Activated CD4-positive, alpha-beta memory T cell treated with anti-CD3 and anti-CD28 coated beads, Interleukin-2, amount 10 ng/mL, durations not matched to agents 7 days and 5 days (primary cell): ENCODE results near the gene CRABP2. TPM values are rescaled to one million over a fixed set of nuclear protein-coding genes. Genes with fewer than 3 reads are reported as not detected.

Experiments used
- CTCF ChIA-PET: fragments of 350-600 bp; sonication (Branson Sonifier 250); formaldehyde crosslinking; loops from one replicate; lab custom pipeline; 2021; ENCODE audit warnings: antibody characterized with exemption, inconsistent platforms; lab: Charles Lee
- POLR2A ChIA-PET: fragments of 350-600 bp; sonication (Branson Sonifier 250); formaldehyde crosslinking; loops from one replicate; lab custom pipeline; 2021; ENCODE audit warnings: antibody characterized with exemption; lab: Charles Lee
- DNase-seq: peaks from one replicate; pipeline ENCODE4 v3.0.0-alpha.2; 2020
- H3K27ac Mint-ChIP-seq: one replicate; pipeline ENCODE4 v1.8.0; 2021; ENCODE audit warnings: mild to moderate bottlenecking, mixed read lengths
- H3K27me3 Mint-ChIP-seq: one replicate; pipeline ENCODE4 v1.8.0; 2021; ENCODE audit warnings: mixed read lengths
- H3K36me3 Mint-ChIP-seq: one replicate; pipeline ENCODE4 v1.8.0; 2021; ENCODE audit warnings: low read depth, mixed read lengths
- H3K4me1 Mint-ChIP-seq: one replicate; pipeline ENCODE4 v1.8.0; 2021; ENCODE audit warnings: mixed read lengths
- H3K4me3 Mint-ChIP-seq: one replicate; pipeline ENCODE4 v1.8.0; 2021; ENCODE audit warnings: mild to moderate bottlenecking, mixed read lengths
- H3K9me3 Mint-ChIP-seq: one replicate; pipeline ENCODE4 v1.8.0; 2021; ENCODE audit warnings: mixed read lengths
- total RNA-seq, 2 experiments: library from RNA; stranded (reverse); gene quantifications; one replicate each; pipeline ENCODE4 v1.2.3, GENCODE V29; 2021

CRABP2 gene
- total RNA-seq, result 1 to 10 TPM in 1 of 2 experiments, under 1 TPM in 1; 0.58 to 1.2 TPM

DNA sequence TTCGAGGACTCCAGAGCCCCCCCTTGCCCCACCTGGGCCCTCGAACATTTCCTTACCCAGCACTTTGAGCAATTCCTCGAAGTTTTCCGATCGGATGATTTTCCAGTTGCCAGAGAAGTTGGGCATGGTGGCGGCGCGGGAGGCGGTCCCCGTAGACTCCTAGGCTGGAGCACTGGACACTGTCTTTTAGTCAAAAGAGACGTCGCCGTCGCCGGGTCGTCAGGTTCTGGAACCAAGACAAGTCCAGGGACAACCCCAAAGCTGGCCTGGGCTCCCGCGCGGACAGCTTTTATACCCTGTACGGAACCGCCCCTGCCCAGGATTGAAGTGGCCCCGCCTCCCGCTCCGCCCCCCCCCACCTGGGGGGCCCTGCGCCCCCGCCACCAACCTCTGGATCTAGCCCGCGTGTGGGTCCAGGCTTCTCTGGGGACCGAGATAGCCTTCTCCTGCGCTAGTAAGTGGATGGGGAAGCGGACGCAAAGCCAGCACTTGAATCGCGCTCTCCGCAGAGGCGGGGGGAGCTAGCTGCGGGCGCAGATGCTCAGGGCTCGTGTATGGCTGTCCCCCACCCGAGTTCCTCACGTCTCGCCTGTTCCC is at the start of gene CRABP2:
CRABP2 (minus strand) TSS at position 263 of the 597 bp plus-strand sequence; CDS start at position 126, 137 bp downstream.
- peaks cover 38% of the 10 kb centered on the region for H3K27me3 Mint-ChIP-seq
- H3K27ac Mint-ChIP-seq, result no peak within 1 kb of the TSS
- no peaks in the 10 kb centered on the region for H3K9me3 Mint-ChIP-seq
- peak within 1 kb of the TSS; percentile 70 for H3K4me3 Mint-ChIP-seq
- ChIA-PET POLR2A (interaction anchor here (1.3 to 3.3 kb wide), 6 partner anchors 15 to 46 kb away, joined by 3 to 11 read pairs (median 5); partner anchors contain the start of gene HDGF), CTCF (interaction anchor here (0.7 to 10.7 kb wide), 14 partner anchors 10 to 206 kb away, joined by 3 to 109 read pairs (median 8); partner anchors contain the start of genes INSRR, NES, NTRK1 and PEAR1)
- no peak for DNase-seq
- H3K4me1 Mint-ChIP-seq, result peaks cover 21% of the 10 kb centered on the region
- no peaks in the 10 kb centered on the region for H3K36me3 Mint-ChIP-seq

DNA sequence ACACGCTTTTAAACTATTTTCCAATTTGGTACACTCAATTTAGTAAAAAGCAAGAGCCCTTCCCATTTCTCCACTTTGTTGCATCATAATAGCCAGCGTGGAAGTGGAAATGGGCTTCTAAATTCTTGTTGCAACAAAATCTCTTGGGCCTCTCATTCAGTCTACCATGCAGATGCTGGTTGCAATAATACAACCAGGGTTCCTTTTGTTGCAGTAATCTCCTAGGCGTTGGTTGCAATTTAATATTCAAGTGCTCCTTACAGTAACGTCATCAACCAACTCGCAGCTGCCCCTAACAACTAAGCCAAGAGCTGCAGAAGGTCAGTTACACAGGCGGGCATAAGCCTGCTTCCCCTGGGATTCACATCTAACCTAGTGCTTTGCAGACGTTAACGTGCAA is 48.8 kb upstream of the CRABP2 start:
- CTCF ChIA-PET, result no interaction called here
- H3K9me3 Mint-ChIP-seq, result no peaks in the 10 kb centered on the region
- no peak overlapping the region for H3K27ac Mint-ChIP-seq
- H3K4me3 Mint-ChIP-seq, result no peak overlapping the region
- POLR2A ChIA-PET, result interaction anchor here (1.1 kb wide), 1 partner anchor 13 kb away, joined by 4 read pairs; the partner anchor contains the start of gene PRCC
- peaks cover 15% of the 10 kb centered on the region for H3K36me3 Mint-ChIP-seq
- H3K27me3 Mint-ChIP-seq, result no peaks in the 10 kb centered on the region
- DNase-seq, result no peak
- H3K4me1 Mint-ChIP-seq, result peaks cover 20% of the 10 kb centered on the region

DNA sequence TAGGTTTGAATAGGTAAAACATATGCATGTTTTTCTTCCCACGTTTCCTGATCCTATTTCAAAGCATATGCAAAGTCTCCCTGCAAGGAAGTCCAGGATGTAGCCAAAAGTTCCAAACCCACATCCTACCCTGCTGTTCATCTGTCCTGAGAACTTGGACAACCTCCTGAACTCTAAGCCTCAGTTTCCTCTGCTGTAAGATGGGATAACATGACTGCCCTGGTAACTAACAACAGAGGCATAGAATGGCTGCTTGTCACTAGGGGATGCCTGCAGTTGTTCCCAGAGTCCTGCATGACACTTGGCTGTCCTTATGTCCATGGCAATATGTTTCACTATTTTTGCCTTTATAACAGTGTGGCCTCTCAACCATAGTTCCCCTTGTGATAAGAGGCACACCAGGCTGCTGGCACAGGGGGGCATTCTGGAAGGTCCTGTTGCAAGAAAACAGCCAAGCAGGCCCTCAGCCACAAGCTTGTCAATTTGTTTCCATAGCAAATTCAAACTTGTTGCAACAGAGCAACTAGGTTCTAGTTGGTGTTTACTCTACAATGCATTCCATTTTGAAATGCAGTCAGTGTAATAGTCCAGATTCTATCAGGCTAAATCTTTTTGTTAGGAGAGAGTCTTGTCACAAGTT is 47.6 kb upstream of the CRABP2 start:
- ChIA-PET POLR2A (interaction anchor here (1.0 to 4.7 kb wide), 14 partner anchors 8 to 249 kb away, joined by 3 to 134 read pairs (median 7); partner anchors contain the start of genes ISG20L2, METTL25B, MRPL24 and NTRK1), CTCF (interaction anchor here (1.0 to 4.8 kb wide), 8 partner anchors 11 to 139 kb away, joined by 3 to 69 read pairs (median 6); partner anchors contain the start of genes ISG20L2, METTL25B, MRPL24 and NTRK1)
- Mint-ChIP-seq H3K36me3 (peaks cover 26% of the 10 kb centered on the region), H3K9me3 (no peaks in the 10 kb centered on the region), H3K27me3 (no peaks in the 10 kb centered on the region), H3K4me3 (peak overlapping the region; percentile 96), H3K27ac (peak overlapping the region; percentile 89), H3K4me1 (peaks cover 31% of the 10 kb centered on the region)
- no peak for DNase-seq

DNA sequence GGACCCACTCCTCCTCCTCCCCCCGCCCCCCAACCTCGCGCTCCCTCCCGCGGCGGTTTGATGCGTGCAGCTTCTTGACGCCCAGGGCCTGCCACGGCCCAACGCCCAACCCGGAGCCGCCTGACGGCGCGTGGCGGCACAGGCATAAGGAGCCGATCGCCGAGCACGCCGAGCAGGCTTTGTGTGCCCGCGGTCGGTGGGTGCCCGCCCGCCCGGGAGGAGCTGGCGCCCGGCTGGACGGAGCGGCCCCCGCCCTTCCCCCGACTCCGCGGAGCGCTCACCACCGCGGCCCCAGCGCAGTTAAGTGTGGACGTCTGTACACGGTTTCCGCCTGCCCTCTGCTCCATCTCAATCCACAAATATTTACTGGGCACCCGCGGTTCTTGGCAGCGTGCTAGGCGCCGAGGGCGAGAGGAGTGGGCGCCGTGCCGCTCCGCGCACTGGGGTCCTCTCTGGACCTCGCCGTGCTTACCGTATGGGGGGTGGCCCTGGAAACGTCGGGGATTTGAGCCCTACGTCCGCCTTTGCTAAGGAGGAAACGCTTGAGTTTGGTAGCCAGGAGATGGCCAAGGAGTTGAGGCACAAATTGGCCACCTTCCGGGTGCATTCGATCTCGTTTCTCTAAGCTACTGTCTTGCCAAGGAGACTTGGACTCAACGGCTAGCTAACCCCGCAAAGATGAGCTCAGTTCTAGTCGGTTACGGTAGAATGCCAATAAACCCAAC is 46.5 kb upstream of the CRABP2 start:
- DNase-seq, result peak; percentile 98
- H3K9me3 Mint-ChIP-seq, result no peaks in the 10 kb centered on the region
- H3K27ac Mint-ChIP-seq, result peak overlapping the region; percentile 89
- H3K4me3 Mint-ChIP-seq, result peak overlapping the region; percentile 96
- peaks cover 30% of the 10 kb centered on the region for H3K36me3 Mint-ChIP-seq
- H3K27me3 Mint-ChIP-seq, result no peaks in the 10 kb centered on the region
- H3K4me1 Mint-ChIP-seq, result peaks cover 40% of the 10 kb centered on the region
- ChIA-PET CTCF (interaction anchor here (0.9 to 4.8 kb wide), 11 partner anchors 9 to 251 kb away, joined by 3 to 69 read pairs (median 4); partner anchors contain the start of genes ISG20L2, MEF2D, METTL25B and MRPL24), POLR2A (interaction anchor here (0.5 to 4.7 kb wide), 27 partner anchors 9 to 469 kb away, joined by 3 to 134 read pairs (median 4); partner anchors contain the start of genes CRABP2, ISG20L2, METTL25B and MRPL24)

- POLR2A ChIA-PET, result interaction anchor here (0.5 to 4.7 kb wide), 25 partner anchors 10 to 469 kb away, joined by 3 to 134 read pairs (median 4); partner anchors contain the start of genes CRABP2, ISG20L2, METTL25B and MRPL24
- H3K27ac Mint-ChIP-seq, result peak within 1 kb of the TSS; percentile 95
- CTCF ChIA-PET, result interaction anchor here (1.0 to 4.8 kb wide), 8 partner anchors 9 to 250 kb away, joined by 3 to 69 read pairs (median 4); partner anchors contain the start of genes ISG20L2, MEF2D, METTL25B and MRPL24
- no peak for DNase-seq
- peaks cover 45% of the 10 kb centered on the region for H3K4me1 Mint-ChIP-seq
- H3K9me3 Mint-ChIP-seq, result no peaks in the 10 kb centered on the region
- H3K4me3 Mint-ChIP-seq, result peak within 1 kb of the TSS; percentile 96
- H3K36me3 Mint-ChIP-seq, result peaks cover 30% of the 10 kb centered on the region
- H3K27me3 Mint-ChIP-seq, result no peaks in the 10 kb centered on the region
These were observed 46.0 kb upstream of the CRABP2 start, which contains the start of gene HDGF for GRCh38 chr1:156751451-156751756. HDGF (minus strand) TSS chr1:156751675; CDS start chr1:156751429, 246 bp downstream.

DNA sequence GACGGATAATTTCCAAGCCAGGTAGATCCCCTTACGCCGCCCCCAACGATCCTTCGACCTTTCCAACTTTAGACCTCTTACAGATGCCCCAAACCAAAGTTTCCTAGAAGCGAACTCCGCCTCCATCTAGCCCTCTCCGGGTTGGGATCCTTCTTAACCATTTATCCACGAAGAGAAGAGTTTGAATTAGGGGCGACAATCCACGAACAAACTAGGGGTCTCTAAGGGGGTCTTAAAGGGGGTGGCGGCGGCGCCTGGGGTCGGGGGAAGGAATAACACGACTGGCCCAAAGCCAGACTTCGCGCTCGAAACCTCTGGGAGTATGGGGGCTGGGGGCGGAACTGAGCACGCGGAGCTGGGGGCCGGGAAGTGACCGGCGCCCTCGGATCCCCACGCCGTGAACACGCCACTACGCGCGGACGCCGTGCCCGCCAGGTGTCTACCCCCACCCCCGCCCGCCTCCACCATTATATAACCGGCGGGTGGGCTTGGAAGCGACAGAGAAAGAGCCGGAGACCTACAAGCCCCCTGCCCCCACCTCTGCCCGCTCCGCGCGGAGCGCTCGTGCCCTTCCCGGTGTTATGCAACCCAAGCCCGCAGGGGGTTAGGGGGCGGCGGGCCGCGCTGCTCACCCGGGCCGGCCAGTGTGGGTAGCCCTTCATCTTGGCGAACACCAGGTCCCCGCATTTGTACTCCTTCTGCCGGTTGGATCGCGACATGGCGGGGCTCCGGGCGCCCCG is 45.5 kb upstream of the CRABP2 start:
- DNase-seq, result peak; percentile 45
- Mint-ChIP-seq H3K36me3 (peaks cover 34% of the 10 kb centered on the region), H3K27me3 (no peaks in the 10 kb centered on the region), H3K4me3 (peak overlapping the region; percentile 94), H3K4me1 (peaks cover 51% of the 10 kb centered on the region), H3K9me3 (no peaks in the 10 kb centered on the region), H3K27ac (peak overlapping the region; percentile 95)
- ChIA-PET POLR2A (interaction anchor here (0.5 to 4.7 kb wide), 22 partner anchors 9 to 468 kb away, joined by 3 to 134 read pairs (median 4); partner anchors contain the start of genes ISG20L2, METTL25B, MRPL24 and NTRK1), CTCF (interaction anchor here (1.0 to 4.8 kb wide), 6 partner anchors 9 to 250 kb away, joined by 3 to 69 read pairs (median 4); partner anchors contain the start of genes ISG20L2, MEF2D, METTL25B and MRPL24)

GRCh38 chr1:156750191-156750672 is 44.8 kb upstream of the CRABP2 start:
- H3K36me3 Mint-ChIP-seq, result peaks cover 40% of the 10 kb centered on the region
- DNase-seq, result no peak
- H3K27ac Mint-ChIP-seq, result peak overlapping the region; percentile 95
- no peaks in the 10 kb centered on the region for H3K27me3 Mint-ChIP-seq
- ChIA-PET POLR2A (interaction anchor here (1.1 to 4.7 kb wide), 7 partner anchors 9 to 58 kb away, joined by 3 to 134 read pairs (median 4); partner anchors contain the start of genes ISG20L2, METTL25B and MRPL24), CTCF (interaction anchor here (2.3 to 4.8 kb wide), 2 partner anchors 9 to 23 kb away, joined by 11 to 69 read pairs; partner anchors contain the start of genes ISG20L2, METTL25B and MRPL24)
- peaks cover 57% of the 10 kb centered on the region for H3K4me1 Mint-ChIP-seq
- H3K4me3 Mint-ChIP-seq, result peak overlapping the region; percentile 94
- no peaks in the 10 kb centered on the region for H3K9me3 Mint-ChIP-seq

DNA sequence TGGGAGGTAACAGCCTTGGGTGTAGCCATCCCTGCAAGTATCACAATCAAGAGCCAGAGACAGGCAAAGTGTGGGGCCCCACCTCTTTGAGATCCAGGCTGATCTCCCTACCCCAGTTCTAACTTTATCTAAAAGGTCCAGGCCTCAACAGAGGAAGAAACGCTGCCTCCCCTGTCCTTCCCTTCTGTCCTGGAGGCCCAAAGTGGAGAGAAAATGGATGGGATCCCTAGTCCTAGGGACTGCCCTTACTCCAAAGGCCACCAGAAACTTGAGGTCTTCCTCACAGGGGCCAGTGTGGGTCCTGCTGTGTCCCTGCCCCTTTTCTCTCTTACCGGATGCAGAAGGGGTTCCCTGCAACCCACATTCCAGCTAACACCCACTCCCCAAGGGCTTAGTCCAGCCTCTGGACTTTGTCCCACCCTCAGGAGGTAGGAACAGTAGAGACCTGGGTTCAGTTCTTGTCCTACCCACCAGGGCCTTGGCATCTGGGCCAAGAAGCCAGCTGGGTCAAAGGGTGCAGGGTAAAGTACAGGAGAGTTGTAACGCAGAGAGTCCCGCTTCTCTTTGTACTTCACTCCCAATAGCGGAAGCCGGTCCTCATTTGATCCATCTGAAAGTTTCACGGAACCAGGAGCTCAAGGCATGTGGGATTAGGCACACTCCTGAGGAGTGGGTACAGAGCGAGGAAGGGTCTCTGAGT is 44.2 kb upstream of the CRABP2 start:
- H3K36me3 Mint-ChIP-seq, result peaks cover 47% of the 10 kb centered on the region
- ChIA-PET CTCF (interaction anchor here (4.8 kb wide), 1 partner anchor 22 kb away, joined by 69 read pairs; the partner anchor contains the start of genes ISG20L2 and METTL25B), POLR2A (interaction anchor here (1.1 to 4.7 kb wide), 3 partner anchors 8 to 22 kb away, joined by 3 to 134 read pairs (median 107); partner anchors contain the start of genes ISG20L2, METTL25B and MRPL24)
- H3K27ac Mint-ChIP-seq, result peak overlapping the region; percentile 95
- H3K4me1 Mint-ChIP-seq, result peaks cover 63% of the 10 kb centered on the region
- DNase-seq, result no peak
- H3K9me3 Mint-ChIP-seq, result no peaks in the 10 kb centered on the region
- peak overlapping the region; percentile 94 for H3K4me3 Mint-ChIP-seq
- no peaks in the 10 kb centered on the region for H3K27me3 Mint-ChIP-seq

DNA sequence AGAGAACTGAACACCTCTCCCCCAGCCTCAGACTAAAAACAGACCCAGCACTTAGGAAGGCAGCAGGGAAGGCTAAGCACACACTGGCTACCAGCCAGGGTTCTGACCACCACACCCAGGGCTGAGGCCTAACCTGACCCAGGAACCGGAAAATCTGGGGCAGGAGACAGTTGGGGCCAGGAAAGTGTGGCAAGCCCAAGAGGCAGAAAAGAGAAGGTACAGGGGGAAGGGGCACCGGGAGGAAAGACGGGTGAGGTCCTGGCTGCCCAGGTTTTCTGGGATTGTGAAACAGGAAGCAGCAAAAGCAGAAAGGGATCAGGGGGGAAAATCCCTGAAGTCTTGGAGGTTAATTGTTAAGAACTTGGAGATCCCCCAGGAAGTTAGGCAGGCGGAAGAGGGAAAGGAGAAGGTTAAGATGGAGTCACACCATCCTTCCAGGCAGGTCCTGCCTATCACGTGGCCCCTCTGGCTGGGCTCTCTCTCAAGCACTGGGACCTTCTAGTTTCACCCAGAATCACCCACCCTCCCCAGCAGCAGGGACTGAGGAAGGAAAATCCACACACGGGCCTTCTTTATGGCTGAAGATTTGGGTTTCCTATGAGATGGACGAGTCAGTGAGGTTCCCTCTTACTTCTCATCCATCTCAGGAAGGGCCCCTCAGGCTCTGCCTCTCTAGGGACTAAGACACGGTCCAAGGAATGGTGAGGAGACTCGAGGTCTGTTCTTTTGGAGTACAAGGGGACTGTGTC is 43.5 kb upstream of the CRABP2 start:
- H3K36me3 Mint-ChIP-seq, result peaks cover 51% of the 10 kb centered on the region
- H3K4me1 Mint-ChIP-seq, result peaks cover 66% of the 10 kb centered on the region
- no peaks in the 10 kb centered on the region for H3K27me3 Mint-ChIP-seq
- peak overlapping the region; percentile 95 for H3K27ac Mint-ChIP-seq
- CTCF ChIA-PET, result interaction anchor here (3.6 kb wide), 1 partner anchor 22 kb away, joined by 27 read pairs; the partner anchor contains the start of genes ISG20L2 and METTL25B
- peak overlapping the region; percentile 94 for H3K4me3 Mint-ChIP-seq
- DNase-seq, result no peak
- POLR2A ChIA-PET, result interaction anchor here (1.5 to 4.9 kb wide), 4 partner anchors 7 to 59 kb away, joined by 4 to 134 read pairs (median 73); partner anchors contain the start of genes ISG20L2, METTL25B and MRPL24
- H3K9me3 Mint-ChIP-seq, result no peaks in the 10 kb centered on the region
